SKM-1 (cell line): Measurements from ENCODE around the gene CRISP1.
"Not testable (repeated sequence)": the region's sequence is repeated elsewhere in the genome, so short reads cannot be mapped to it uniquely, and the experiment has no call there.

Experiments
- DNase-seq: peaks from one replicate; lab custom pipeline; 2025; ENCODE audit not compliant: unreplicated experiment; lab: John Stamatoyannopoulos, UW

Gene CRISP1

GRCh38 chr6:49841424-49841823 is 24.9 kb downstream of the CRISP1 start:
- no peak for DNase-seq

GRCh38 chr6:49839957-49840356 is 26.4 kb downstream of the CRISP1 start:
- no peak for DNase-seq

GRCh38 chr6:49839162-49839561 is 27.2 kb downstream of the CRISP1 start:
- DNase-seq, result no peak

GRCh38 chr6:49835140-49835539 is 31.2 kb downstream of the CRISP1 start:
- DNase-seq, result no peak

- DNase-seq, result no peak
These were observed 32.9 kb downstream of the CRISP1 start for GRCh38 chr6:49833386-49833785.

GRCh38 chr6:49826743-49827406 is 39.5 kb downstream of the CRISP1 start:
- no peak for DNase-seq

GRCh38 chr6:49815166-49815565 is 51.2 kb downstream of the CRISP1 start:
- no peak for DNase-seq

- no peak for DNase-seq
These were observed 53.1 kb downstream of the CRISP1 start for GRCh38 chr6:49813248-49813647.

- no peak for DNase-seq
These were observed 60.2 kb downstream of the CRISP1 start for GRCh38 chr6:49806145-49806544.

- no peak for DNase-seq
These were observed 61.1 kb downstream of the CRISP1 start for GRCh38 chr6:49805246-49805645.

- DNase-seq, result no peak
These were observed 64.8 kb downstream of the CRISP1 start for GRCh38 chr6:49801525-49801924.

- no peak for DNase-seq
These were observed 67.2 kb downstream of the CRISP1 start for GRCh38 chr6:49799090-49799489.

GRCh38 chr6:49796842-49797455 is 69.4 kb downstream of the CRISP1 start:
- DNase-seq, result not testable (repeated sequence)

- DNase-seq, result no peak
These were observed 76.0 kb downstream of the CRISP1 start for GRCh38 chr6:49790341-49790740.

GRCh38 chr6:49787176-49787575 is 79.2 kb downstream of the CRISP1 start, which contains the start of gene PGK2:
Gene PGK2, minus strand, starts transcription at chr6:49787285. Its CDS starts 98 bp downstream, at chr6:49787187.
- DNase-seq, result no peak

GRCh38 chr6:49784272-49784671 is 82.1 kb downstream of the CRISP1 start:
- no peak for DNase-seq
